Fibroblast of skin of left quadriceps (primary cell): ENCODE measurements around the gene MYRIP.

Experiments
- DNase-seq, 2 experiments: peaks; one replicate each; pipeline ENCODE4 v3.0.0-alpha.2; 2013; ENCODE audit warnings: low read depth in 2 of 2

Gene MYRIP

GRCh38 chr3:39905788-39906187 lies 96.4 kb downstream of the MYRIP start:
- DNase-seq = no peak

GRCh38 chr3:39907981-39908380 lies 98.6 kb downstream of the MYRIP start:
- no peak for DNase-seq

GRCh38 chr3:39910135-39910534 lies 100.7 kb downstream of the MYRIP start:
- DNase-seq = no peak

GRCh38 chr3:39910826-39911464 lies 101.5 kb downstream of the MYRIP start:
- DNase-seq = no peak

GRCh38 chr3:39911465-39912309 lies 102.3 kb downstream of the MYRIP start:
- DNase-seq = no peak

GRCh38 chr3:39915027-39915426 lies 105.6 kb downstream of the MYRIP start:
- no peak for DNase-seq

GRCh38 chr3:39917065-39917773 lies 107.8 kb downstream of the MYRIP start:
- no peak for DNase-seq

- DNase-seq = no peak
These were observed 109.9 kb downstream of the MYRIP start for GRCh38 chr3:39919281-39919680.

GRCh38 chr3:39920271-39920670 lies 110.9 kb downstream of the MYRIP start:
- no peak for DNase-seq

- DNase-seq = no peak
These were observed 118.1 kb downstream of the MYRIP start for GRCh38 chr3:39927479-39927878.

- no peak for DNase-seq
These were observed 124.7 kb downstream of the MYRIP start for GRCh38 chr3:39933986-39934693.

- no peak for DNase-seq
These were observed 125.3 kb downstream of the MYRIP start for GRCh38 chr3:39934696-39935095.

- no peak for DNase-seq
These were observed 125.9 kb downstream of the MYRIP start for GRCh38 chr3:39935261-39935660.

GRCh38 chr3:39936848-39937247 lies 127.4 kb downstream of the MYRIP start:
- no peak for DNase-seq

GRCh38 chr3:39937315-39937714 lies 127.9 kb downstream of the MYRIP start:
- DNase-seq = no peak

GRCh38 chr3:39937874-39938273 lies 128.5 kb downstream of the MYRIP start:
- DNase-seq = no peak

- no peak for DNase-seq
These were observed 132.5 kb downstream of the MYRIP start for GRCh38 chr3:39941931-39942330.

GRCh38 chr3:39960515-39961191 lies 151.2 kb downstream of the MYRIP start:
- no peak for DNase-seq

GRCh38 chr3:39961230-39961629 lies 151.8 kb downstream of the MYRIP start:
- DNase-seq = no peak

- no peak for DNase-seq
These were observed 153.2 kb downstream of the MYRIP start for GRCh38 chr3:39962581-39962980.

- DNase-seq = no peak
These were observed 156.1 kb downstream of the MYRIP start for GRCh38 chr3:39965461-39965860.
